Neural progenitor cell (in vitro differentiated cells): ENCODE results near the gene PTPRCAP. TPM values are rescaled to one million over a fixed set of nuclear protein-coding genes. Genes with fewer than 3 reads are reported as not detected.

ENCODE experiments used
- DNase-seq: peaks from one replicate; pipeline ENCODE4 v3.0.0-alpha.2; 2016; ENCODE audit warnings: low spot score
- H2AFZ ChIP-seq: fragments of 200-600 bp; sonication (generic); replicated peaks from 2 replicates; pipeline ENCODE4 v1.6.1; 2016; ENCODE audit warnings: antibody characterized with exemption
- H3F3A ChIP-seq: fragments of 200-600 bp; sonication (generic); 2 replicates; pipeline ENCODE4 v1.6.1; 2016; ENCODE audit warnings: antibody characterized with exemption, low read depth
- H3K27ac ChIP-seq: fragments of 200-600 bp; sonication (generic); 2 replicates; pipeline ENCODE4 v1.5.1; 2016; ENCODE audit warnings: mild to moderate bottlenecking
- H3K27me3 ChIP-seq: fragments of 200-600 bp; sonication (generic); 2 replicates; pipeline ENCODE4 v1.6.1; 2016; ENCODE audit warnings: mild to moderate bottlenecking, moderate library complexity
- H3K36me3 ChIP-seq: fragments of 200-600 bp; sonication (generic); 2 replicates; pipeline ENCODE4 v1.5.1; 2016
- H3K4me1 ChIP-seq: fragments of 200-600 bp; sonication (generic); 2 replicates; pipeline ENCODE4 v1.6.1; 2016; ENCODE audit warnings: mixed run types
- H3K4me2 ChIP-seq: fragments of 200-600 bp; sonication (generic); 2 replicates; pipeline ENCODE4 v1.6.1; 2016
- H3K4me3 ChIP-seq: fragments of 200-600 bp; sonication (generic); 2 replicates; pipeline ENCODE4 v1.5.1; 2016
- H3K79me2 ChIP-seq: fragments of 200-600 bp; sonication (generic); 2 replicates; pipeline ENCODE4 v1.6.1; 2016; ENCODE audit warnings: low read depth
- H3K9ac ChIP-seq: fragments of 200-600 bp; sonication (generic); 2 replicates; pipeline ENCODE4 v1.6.1; 2016
- H3K9me3 ChIP-seq: fragments of 200-600 bp; sonication (generic); 2 replicates; pipeline ENCODE4 v1.5.1; 2016; ENCODE audit warnings: low read depth
- H4K20me1 ChIP-seq: fragments of 200-600 bp; sonication (generic); 2 replicates; pipeline ENCODE4 v1.6.1; 2016; ENCODE audit warnings: low read depth
- H3K27ac Mint-ChIP-seq: 3 replicates; pipeline ENCODE4 v1.8.0; 2021; ENCODE audit warnings: mixed read lengths
- H3K27me3 Mint-ChIP-seq: 2 replicates; pipeline ENCODE4 v1.8.0; 2022; ENCODE audit warnings: low read depth, mild to moderate bottlenecking, inconsistent platforms, moderate library complexity, mixed read lengths; ENCODE audit not compliant: insufficient read depth
- H3K36me3 Mint-ChIP-seq: 3 replicates; pipeline ENCODE4 v1.8.0; 2021; ENCODE audit warnings: mixed read lengths
- H3K4me1 Mint-ChIP-seq: 3 replicates; pipeline ENCODE4 v1.8.0; 2021; ENCODE audit warnings: mixed read lengths
- H3K4me3 Mint-ChIP-seq: 3 replicates; pipeline ENCODE4 v1.8.0; 2021; ENCODE audit warnings: mild to moderate bottlenecking, moderate library complexity, mixed read lengths
- H3K9me3 Mint-ChIP-seq: 3 replicates; pipeline ENCODE4 v1.8.0; 2020; ENCODE audit warnings: mixed read lengths
- EZH2 ChIP-seq: fragments of 200-600 bp; sonication (generic); IDR thresholded peaks from 2 replicates; pipeline ENCODE4 v1.6.1; 2017; ENCODE audit warnings: antibody characterized with exemption, mild to moderate bottlenecking, moderate library complexity
- EZH2phosphoT487 ChIP-seq: fragments of 200-600 bp; sonication (generic); IDR thresholded peaks from 2 replicates; pipeline ENCODE4 v1.6.1; 2017; ENCODE audit warnings: antibody characterized with exemption
- total RNA-seq: library from RNA; depleted of rRNA; stranded (reverse); fragments of >200 nt; gene quantifications from 2 replicates; pipeline ENCODE4 v1.2.3, GENCODE V29; 2015; ENCODE audit warnings: low replicate concordance
- TF ChIP-seq, protein P1 (sequence below): fragments of 200-600 bp; sonication (generic); IDR thresholded peaks from 2 replicates; pipeline ENCODE4 v1.5.1; 2017; ENCODE audit warnings: antibody characterized with exemption, mild to moderate bottlenecking

PTPRCAP gene
- total RNA-seq, 1 donor from 2014 or later, result not detected

DNA sequence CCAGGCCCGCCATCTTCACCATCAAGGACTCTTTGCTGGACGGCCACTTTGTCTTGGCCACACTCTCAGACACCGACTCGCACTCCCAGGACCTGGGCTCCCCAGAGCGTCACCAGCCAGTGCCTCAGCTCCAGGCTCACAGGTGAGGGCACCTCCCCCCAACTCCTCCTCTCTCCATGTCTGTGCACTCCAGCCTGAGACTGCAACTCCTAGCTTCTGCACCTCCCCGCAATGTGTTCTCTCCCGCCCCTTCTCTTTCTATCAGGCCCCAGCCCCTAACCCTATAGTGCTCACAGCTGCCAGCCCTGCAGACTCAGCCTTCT, 41.3 kb downstream of the PTPRCAP start:
- H3K27me3 Mint-ChIP-seq, result peaks cover 4% of the 10 kb centered on the region
- no peak overlapping the region for H2AFZ ChIP-seq
- H3K27ac Mint-ChIP-seq, result no peak overlapping the region
- peaks cover 10% of the 10 kb centered on the region for H3K36me3 Mint-ChIP-seq
- H3K27ac ChIP-seq, result no peak overlapping the region
- H4K20me1 ChIP-seq, result peaks cover 17% of the 10 kb centered on the region
- no peaks in the 10 kb centered on the region for H3K36me3 ChIP-seq
- H3K4me3 ChIP-seq, result no peak overlapping the region
- no peak overlapping the region for H3K9ac ChIP-seq
- DNase-seq, result no peak
- H3K27me3 ChIP-seq, result no peaks in the 10 kb centered on the region
- no peaks in the 10 kb centered on the region for H3K9me3 ChIP-seq
- H3K4me1 Mint-ChIP-seq, result peaks cover 21% of the 10 kb centered on the region
- peaks cover 26% of the 10 kb centered on the region for H3K79me2 ChIP-seq
- peaks cover 12% of the 10 kb centered on the region for H3K4me1 ChIP-seq
- H3K4me3 Mint-ChIP-seq, result no peak overlapping the region
- TF ChIP-seq EZH2phosphoT487 (no peak), EZH2 (no peak)
- TF ChIP-seq, protein P1, sequence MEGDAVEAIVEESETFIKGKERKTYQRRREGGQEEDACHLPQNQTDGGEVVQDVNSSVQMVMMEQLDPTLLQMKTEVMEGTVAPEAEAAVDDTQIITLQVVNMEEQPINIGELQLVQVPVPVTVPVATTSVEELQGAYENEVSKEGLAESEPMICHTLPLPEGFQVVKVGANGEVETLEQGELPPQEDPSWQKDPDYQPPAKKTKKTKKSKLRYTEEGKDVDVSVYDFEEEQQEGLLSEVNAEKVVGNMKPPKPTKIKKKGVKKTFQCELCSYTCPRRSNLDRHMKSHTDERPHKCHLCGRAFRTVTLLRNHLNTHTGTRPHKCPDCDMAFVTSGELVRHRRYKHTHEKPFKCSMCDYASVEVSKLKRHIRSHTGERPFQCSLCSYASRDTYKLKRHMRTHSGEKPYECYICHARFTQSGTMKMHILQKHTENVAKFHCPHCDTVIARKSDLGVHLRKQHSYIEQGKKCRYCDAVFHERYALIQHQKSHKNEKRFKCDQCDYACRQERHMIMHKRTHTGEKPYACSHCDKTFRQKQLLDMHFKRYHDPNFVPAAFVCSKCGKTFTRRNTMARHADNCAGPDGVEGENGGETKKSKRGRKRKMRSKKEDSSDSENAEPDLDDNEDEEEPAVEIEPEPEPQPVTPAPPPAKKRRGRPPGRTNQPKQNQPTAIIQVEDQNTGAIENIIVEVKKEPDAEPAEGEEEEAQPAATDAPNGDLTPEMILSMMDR, result no peak
- H3F3A ChIP-seq, result peaks cover 11% of the 10 kb centered on the region
- no peak overlapping the region for H3K4me2 ChIP-seq
- no peaks in the 10 kb centered on the region for H3K9me3 Mint-ChIP-seq

DNA sequence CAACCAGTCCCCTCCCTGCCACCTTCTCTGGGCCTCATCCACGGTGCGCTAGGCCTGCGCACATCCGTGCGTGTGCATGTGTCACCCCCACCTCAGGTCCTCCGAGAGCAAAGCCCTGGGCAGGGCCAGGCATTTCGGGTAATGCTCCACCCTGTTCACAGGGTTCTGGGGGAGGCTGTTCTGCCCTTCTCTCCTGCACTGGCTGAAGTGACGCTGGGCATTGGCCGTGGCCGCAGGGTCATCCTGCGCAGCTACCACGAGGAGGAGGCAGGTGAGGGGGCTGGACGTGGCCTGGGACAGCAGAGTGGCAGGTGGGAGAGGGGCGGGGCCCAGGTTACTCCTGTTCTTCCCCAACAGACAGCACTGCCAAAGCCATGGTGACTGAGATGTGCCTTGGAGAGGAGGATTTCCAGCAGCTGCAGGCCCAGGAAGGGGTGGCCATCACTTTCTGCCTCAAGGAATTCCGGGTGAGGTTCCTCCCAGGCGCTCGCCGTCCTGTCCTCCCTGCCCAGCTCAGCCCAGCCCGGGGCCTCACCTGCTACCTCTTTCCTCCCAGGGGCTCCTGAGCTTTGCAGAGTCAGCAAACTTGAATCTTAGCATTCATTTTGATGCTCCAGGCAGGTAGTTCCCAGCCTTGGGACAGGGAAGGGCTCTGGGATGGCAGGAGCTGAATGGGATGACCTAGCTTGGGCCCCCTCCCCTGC, 41.8 kb downstream of the PTPRCAP start:
- no peak for DNase-seq
- no peak for TF ChIP-seq EZH2
- TF ChIP-seq, protein P1, result no peak
- no peak for TF ChIP-seq EZH2phosphoT487
- H3K9ac ChIP-seq, result no peak overlapping the region
- no peak overlapping the region for H2AFZ ChIP-seq
- Mint-ChIP-seq H3K4me3 (no peak overlapping the region), H3K9me3 (no peaks in the 10 kb centered on the region), H3K4me1 (peaks cover 22% of the 10 kb centered on the region), H3K27me3 (peaks cover 4% of the 10 kb centered on the region), H3K36me3 (peaks cover 10% of the 10 kb centered on the region), H3K27ac (no peak overlapping the region)
- no peaks in the 10 kb centered on the region for H3K36me3 ChIP-seq
- peaks cover 26% of the 10 kb centered on the region for H3K79me2 ChIP-seq
- H3K27ac ChIP-seq, result no peak overlapping the region
- no peaks in the 10 kb centered on the region for H3K9me3 ChIP-seq
- H3K4me2 ChIP-seq, result no peak overlapping the region
- no peak overlapping the region for H3K4me3 ChIP-seq
- peaks cover 10% of the 10 kb centered on the region for H3K4me1 ChIP-seq
- H3F3A ChIP-seq, result peaks cover 12% of the 10 kb centered on the region
- H4K20me1 ChIP-seq, result peaks cover 14% of the 10 kb centered on the region
- H3K27me3 ChIP-seq, result no peaks in the 10 kb centered on the region

DNA sequence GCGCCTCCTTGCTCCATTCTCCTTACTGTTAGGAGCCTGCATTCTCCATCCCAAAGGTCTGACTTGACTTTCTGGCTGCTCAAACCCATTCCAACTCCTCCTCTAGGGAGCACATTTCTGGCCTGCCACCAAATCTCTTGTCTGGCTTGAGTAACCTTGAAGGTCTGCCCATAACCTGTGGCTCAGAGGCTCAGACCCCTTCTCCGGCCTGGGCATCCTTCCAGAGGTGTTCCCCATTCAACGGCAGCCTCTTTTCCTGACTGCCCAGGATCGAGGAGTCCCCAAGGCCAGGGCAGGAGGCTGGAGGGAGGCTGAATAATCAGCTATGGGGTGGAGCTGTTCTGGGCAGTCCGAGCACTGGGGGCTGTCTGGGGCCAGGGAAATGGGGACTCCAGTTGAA, 43.5 kb downstream of the PTPRCAP start:
- TF ChIP-seq EZH2phosphoT487, result no peak
- peaks cover 26% of the 10 kb centered on the region for H3K4me1 Mint-ChIP-seq

DNA sequence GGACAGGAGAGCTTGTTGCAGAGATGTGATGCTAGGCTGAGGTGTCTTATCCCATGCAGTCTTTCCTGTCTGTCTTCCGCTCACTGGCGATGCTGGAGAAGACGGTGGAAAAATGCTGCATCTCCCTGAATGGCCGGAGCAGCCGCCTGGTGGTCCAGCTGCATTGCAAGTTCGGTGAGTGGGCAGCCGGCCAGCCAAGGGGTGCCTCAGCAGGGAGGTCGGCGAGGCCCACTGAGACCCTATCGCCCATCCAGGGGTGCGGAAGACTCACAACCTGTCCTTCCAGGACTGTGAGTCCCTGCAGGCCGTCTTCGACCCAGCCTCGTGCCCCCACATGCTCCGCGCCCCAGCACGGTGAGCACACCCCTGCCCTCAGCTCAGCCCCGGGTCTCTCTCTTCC, 44.0 kb downstream of the PTPRCAP start:
- Mint-ChIP-seq H3K4me1 (peaks cover 26% of the 10 kb centered on the region), H3K9me3 (no peaks in the 10 kb centered on the region), H3K4me3 (peak overlapping the region; percentile 92), H3K27ac (no peak overlapping the region), H3K27me3 (peaks cover 2% of the 10 kb centered on the region), H3K36me3 (peaks cover 9% of the 10 kb centered on the region)
- Histone ChIP-seq H3K9ac (no peak overlapping the region), H3K27ac (no peak overlapping the region), H3F3A (peaks cover 17% of the 10 kb centered on the region), H3K36me3 (no peaks in the 10 kb centered on the region), H3K4me3 (no peak overlapping the region), H4K20me1 (peaks cover 9% of the 10 kb centered on the region), H3K79me2 (peaks cover 24% of the 10 kb centered on the region), H3K27me3 (no peaks in the 10 kb centered on the region), H3K9me3 (no peaks in the 10 kb centered on the region), H3K4me1 (peaks cover 4% of the 10 kb centered on the region), H2AFZ (no peak overlapping the region), H3K4me2 (no peak overlapping the region)
- TF ChIP-seq EZH2phosphoT487 (no peak), EZH2 (no peak)
- TF ChIP-seq, protein P1, result no peak
- DNase-seq, result no peak

More for the DNA sequence above, 43.5 kb downstream of the PTPRCAP start:
- peaks cover 24% of the 10 kb centered on the region for H3K79me2 ChIP-seq
- no peak overlapping the region for H3K4me3 ChIP-seq
- H3K27ac ChIP-seq, result no peak overlapping the region
- H2AFZ ChIP-seq, result no peak overlapping the region
- no peak overlapping the region for H3K9ac ChIP-seq
- H3K36me3 Mint-ChIP-seq, result peaks cover 10% of the 10 kb centered on the region
- peaks cover 2% of the 10 kb centered on the region for H3K27me3 Mint-ChIP-seq
- H3K27me3 ChIP-seq, result no peaks in the 10 kb centered on the region
- no peaks in the 10 kb centered on the region for H3K9me3 ChIP-seq
- peak overlapping the region; percentile 73 for H3K4me3 Mint-ChIP-seq
- no peak for DNase-seq
- no peaks in the 10 kb centered on the region for H3K9me3 Mint-ChIP-seq
- no peak overlapping the region for H3K4me2 ChIP-seq
- H3K36me3 ChIP-seq, result no peaks in the 10 kb centered on the region
- H3K27ac Mint-ChIP-seq, result no peak overlapping the region
- peaks cover 9% of the 10 kb centered on the region for H4K20me1 ChIP-seq
- H3K4me1 ChIP-seq, result peaks cover 4% of the 10 kb centered on the region
- peaks cover 17% of the 10 kb centered on the region for H3F3A ChIP-seq
